ENCODE data around the gene TUBA3E.
"Not testable (repeated sequence)": the region's sequence is repeated elsewhere in the genome, so short reads cannot be mapped to it uniquely, and the experiment has no call there.

The TUBA3E gene

DNA sequence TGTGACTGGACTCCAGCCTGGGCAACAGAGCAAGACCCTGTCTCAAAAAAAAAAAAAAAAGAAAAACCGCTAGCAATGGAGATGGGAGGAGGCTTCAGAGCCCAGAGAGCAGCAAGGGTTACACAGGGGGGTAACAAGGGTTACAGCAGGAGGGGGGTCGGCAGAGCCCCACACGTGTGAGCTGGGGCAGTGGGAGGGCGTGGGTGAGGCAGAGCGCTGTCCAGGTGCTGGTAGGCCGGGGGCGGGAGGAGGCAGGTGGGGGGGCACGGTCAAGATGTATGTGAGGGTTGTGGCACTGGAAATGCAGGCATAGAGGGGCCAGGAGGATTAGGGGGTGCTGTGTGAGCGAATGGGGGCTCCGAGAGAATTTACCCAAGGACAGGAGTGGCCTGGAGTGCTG, 12.8 kb downstream of the TUBA3E start:
- Mint-ChIP-seq H3K36me3 (ENCODE audit: low read depth) (peaks cover 32% of the 10 kb centered on the region), H3K27me3 (no peaks in the 10 kb centered on the region), H3K27ac (no peak overlapping the region), H3K4me3 (no peak overlapping the region), H3K4me1 (ENCODE audit: low read depth) (peaks cover 25% of the 10 kb centered on the region), H3K9me3 (no peaks in the 10 kb centered on the region)
- intact Hi-C loops (cut with micrococcal nuclease): no loop called here

DNA sequence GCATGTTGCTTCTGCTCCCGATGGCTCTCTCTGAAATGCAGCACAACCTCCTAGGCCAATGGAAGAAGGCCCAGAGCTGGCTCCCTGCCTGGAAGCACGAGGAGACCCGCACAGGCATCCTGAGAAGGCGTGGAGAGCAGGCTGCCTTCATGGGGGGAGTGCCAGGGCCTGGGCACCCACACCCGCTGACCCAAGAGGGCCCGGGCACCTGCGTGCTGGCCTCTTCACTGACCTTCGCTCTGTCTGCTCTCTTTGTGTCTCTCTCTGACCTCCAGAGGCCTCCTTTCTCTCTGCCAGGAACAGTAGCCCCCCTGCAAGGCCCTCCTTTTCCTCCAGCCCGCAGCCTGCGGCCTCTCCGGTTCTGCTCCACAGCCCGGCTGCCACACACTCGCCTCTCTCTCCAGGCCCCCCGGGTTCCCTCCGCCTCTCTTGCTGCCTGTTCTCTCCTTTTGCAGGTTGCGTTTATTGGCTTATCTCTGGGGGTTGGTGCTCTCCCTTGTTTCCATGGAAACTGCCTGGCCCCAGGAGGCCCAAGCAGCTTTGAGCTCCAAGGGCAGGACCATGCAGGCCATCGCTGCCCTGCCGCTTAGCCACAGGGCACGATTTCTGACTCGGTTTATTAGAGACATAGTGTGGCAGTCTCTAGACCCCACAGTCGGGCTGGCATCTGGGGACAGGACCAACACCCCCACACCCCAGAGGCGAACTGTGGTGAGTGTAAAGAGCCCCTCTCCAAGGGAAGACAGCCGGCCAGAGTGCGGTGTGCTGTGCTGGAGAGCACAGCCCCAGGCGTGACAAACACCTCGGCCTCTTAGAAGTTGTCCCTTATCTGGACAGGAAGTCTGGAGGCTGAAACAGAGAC, 14.5 kb downstream of the TUBA3E start:
- intact Hi-C loops (cut with micrococcal nuclease): loop anchor here (5.0 kb wide), 1 partner anchor 174 kb away; the partner anchor contains the start of gene PTPN18
- Mint-ChIP-seq H3K27me3 (no peaks in the 10 kb centered on the region), H3K36me3 (ENCODE audit: low read depth) (peaks cover 38% of the 10 kb centered on the region), H3K9me3 (no peaks in the 10 kb centered on the region), H3K4me1 (ENCODE audit: low read depth) (peaks cover 34% of the 10 kb centered on the region), H3K27ac (peak overlapping the region; percentile 65), H3K4me3 (peak overlapping the region; percentile 39)

DNA sequence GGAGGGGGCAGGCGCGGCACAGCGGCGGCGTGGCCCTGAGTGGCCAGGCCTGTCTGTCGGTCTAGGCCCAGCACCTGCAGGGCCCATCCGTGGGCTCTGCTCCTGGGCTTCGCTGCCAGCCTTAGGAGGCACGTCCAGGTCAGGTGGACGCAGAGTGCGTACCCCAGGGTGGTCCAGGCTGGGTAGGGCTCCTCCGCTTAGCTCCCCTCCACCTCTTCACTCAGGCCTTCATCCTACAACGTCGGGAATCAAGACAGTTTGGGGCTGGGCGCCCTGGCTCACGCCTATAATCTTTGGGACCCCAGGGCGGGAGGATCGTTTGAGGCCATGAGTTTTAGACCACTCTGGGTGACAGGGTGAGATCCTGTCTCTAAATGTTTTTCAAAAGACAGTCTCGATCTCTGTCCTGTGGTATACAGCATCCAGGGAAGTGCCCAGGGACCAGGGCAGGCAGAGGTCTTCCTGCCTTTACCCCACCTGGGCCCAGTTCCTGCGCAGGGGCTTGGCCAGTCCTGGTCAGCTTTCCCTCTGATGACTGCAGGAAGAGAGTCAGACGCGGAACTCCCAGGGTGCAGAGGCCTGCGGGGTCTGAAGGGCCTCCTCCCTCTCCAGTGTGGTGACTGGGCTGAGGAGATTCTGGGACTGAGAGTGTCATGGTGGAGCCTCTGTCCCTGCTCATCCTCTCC, 15.3 kb downstream of the TUBA3E start:
- Mint-ChIP-seq H3K27ac (peak overlapping the region; percentile 65), H3K36me3 (ENCODE audit: low read depth) (peaks cover 36% of the 10 kb centered on the region), H3K4me1 (ENCODE audit: low read depth) (peaks cover 34% of the 10 kb centered on the region), H3K4me3 (peak overlapping the region; percentile 60)
- H3K27me3 Mint-ChIP-seq, H3K9me3 Mint-ChIP-seq: not testable (repeated sequence)
- intact Hi-C loops (cut with micrococcal nuclease): loop anchor here (5.0 kb wide), 1 partner anchor 174 kb away; the partner anchor contains the start of gene PTPN18

DNA sequence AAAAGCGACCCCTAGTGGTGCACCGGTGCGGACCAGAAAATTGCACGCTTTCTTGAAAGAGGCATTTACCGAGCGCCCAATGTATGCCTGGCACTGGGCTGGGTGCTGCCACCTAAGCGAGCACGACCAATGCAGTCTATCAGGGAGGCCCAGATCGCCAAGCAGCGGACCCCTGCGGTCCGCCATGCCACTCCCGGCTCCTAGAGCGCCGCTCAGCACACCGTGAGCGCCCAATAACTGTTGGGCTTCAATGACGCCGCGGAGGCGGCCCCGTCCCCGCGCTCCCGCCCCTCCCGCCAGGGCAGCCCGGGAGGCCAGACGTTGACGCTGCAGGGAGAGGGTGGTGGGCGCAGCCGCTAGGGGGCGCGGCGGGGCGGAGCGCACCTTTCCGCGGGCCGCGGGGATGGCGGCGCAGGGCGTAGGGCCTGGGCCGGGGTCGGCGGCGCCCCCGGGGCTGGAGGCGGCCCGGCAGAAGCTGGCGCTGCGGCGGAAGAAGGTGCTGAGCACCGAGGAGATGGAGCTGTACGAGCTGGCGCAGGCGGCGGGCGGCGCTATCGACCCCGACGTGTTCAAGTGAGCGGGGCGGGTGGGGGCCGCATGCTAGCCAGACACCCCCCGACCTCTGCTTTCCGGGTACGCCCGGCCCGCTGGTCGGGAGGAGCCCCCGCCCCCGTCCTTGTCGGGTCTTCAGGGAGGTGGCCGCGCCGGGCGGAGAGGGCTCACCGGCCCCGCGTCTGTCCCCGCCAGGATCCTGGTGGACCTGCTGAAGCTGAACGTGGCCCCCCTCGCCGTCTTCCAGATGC, 16.2 kb downstream of the TUBA3E start, which contains the start of gene MZT2B:
MZT2B (plus strand) TSS at position 383 of the 803 bp plus-strand sequence; CDS start at position 404, 21 bp downstream.
- H3K27me3 Mint-ChIP-seq, H3K9me3 Mint-ChIP-seq: not testable (repeated sequence)
- H3K4me1 Mint-ChIP-seq (ENCODE audit: low read depth): peaks cover 38% of the 10 kb centered on the region
- intact Hi-C loops (cut with micrococcal nuclease): loop anchor here (1.0 to 5.0 kb wide), 2 partner anchors 160 to 175 kb away; partner anchors contain the start of genes IMP4 and PTPN18
- peak within 1 kb of the TSS; percentile 90 for H3K27ac Mint-ChIP-seq
- peak within 1 kb of the TSS; percentile 90 for H3K4me3 Mint-ChIP-seq
- H3K36me3 Mint-ChIP-seq (ENCODE audit: low read depth): peaks cover 33% of the 10 kb centered on the region

DNA sequence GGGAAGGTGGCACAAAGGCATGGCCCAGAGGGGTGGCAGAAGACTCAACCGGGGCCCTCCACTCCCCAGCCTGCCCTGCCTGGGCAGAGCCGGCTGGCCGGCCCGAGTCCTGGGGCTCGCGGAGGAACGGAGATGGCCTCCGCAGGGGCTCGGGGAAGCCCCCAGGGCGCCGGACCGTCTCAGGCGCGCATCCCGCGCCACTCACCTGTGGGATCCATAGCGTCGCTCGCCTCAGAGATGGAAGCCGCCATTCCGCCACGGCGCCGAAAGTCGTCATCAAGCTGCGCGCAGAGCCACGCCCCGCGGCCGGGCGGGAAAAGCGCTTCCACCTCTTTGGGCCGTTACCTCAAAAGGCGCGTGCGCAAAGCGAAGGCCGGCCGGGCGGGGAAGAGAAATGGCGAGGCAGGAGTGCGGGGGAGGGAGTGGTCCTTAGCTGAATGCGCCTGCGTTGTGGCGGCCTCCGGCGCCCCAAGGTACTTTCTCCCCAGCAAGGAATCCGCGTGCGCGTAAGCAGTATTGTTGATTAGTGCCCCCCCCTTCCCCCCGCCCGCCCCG, 16.8 kb downstream of the TUBA3E start, which contains the start of gene SMPD4:
SMPD4 (minus strand) TSS at position 278 of the 555 bp plus-strand sequence. CDS start 5,010 bp downstream, outside the sequence.
- H3K27me3 Mint-ChIP-seq: no peaks in the 10 kb centered on the region
- H3K27ac Mint-ChIP-seq: peak within 1 kb of the TSS; percentile 90
- H3K9me3 Mint-ChIP-seq: no peaks in the 10 kb centered on the region
- peaks cover 38% of the 10 kb centered on the region for H3K4me1 Mint-ChIP-seq (ENCODE audit: low read depth)
- intact Hi-C loops (cut with micrococcal nuclease): loop anchor here (1.0 to 5.0 kb wide), 2 partner anchors 161 to 176 kb away; partner anchors contain the start of genes IMP4 and PTPN18
- H3K4me3 Mint-ChIP-seq: peak within 1 kb of the TSS; percentile 90
- peaks cover 37% of the 10 kb centered on the region for H3K36me3 Mint-ChIP-seq (ENCODE audit: low read depth)

DNA sequence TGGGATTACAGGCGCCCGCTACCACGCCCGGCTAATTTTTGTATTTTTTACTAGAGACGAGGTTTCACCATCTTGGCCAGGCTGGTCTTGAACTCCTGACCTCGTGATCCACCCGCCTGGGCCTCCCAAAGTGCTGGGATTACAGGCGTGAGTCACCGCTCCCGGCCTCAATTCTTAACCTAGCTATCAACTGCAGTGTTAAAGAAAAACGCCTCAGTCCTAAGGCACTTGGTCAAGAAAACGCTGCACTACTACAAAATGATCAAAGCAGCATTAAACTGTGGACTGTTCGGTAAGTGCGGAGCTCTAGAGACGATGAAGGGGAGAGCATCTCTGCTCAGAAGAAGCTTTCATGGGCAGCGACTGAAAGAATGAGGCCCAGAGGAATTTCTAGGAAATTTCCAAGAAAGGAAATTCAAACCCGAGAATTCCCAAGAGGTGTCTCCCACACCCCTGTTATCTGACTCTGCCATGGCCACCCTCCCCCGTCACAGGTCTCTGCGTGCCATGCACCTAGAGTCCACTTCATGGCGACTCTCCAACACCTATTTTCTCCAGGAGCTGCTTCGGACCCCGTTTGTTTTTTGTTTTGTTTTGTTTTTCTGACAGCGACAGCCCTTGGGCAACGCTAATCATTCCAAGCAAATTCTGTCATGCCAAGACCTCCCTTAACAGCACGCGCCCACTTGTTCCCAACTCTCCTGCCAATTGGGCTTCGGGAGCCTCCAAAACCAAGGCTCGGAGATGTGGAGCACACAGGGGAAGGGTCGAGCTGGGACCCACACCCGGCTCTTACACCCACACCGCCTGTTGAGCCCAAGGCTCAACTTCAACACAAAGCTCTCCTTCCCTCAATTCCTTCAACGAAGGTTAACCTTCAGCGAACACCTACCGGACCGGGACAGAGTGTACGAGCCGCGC, 17.6 kb downstream of the TUBA3E start:
- peak overlapping the region; percentile 90 for H3K27ac Mint-ChIP-seq

DNA sequence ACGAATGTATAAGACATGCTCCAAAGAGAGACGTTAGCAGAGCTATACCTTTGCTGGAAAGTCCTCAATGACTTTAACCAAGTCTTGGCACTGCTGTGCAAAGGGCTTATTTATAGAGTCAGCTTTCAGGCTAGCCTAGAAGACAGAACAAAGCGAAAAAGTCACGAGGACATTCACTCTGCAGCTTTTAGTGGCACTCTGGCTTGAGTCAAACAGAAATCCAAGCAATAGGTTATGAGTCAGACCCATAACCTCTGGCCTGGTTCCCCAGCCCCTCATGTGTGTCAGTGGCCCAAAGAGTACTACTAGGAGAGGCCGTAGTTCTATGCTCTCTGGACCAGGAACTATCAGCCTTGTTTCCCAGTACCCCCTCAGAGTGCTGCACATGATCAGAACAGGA, 23.4 kb downstream of the TUBA3E start:
- H3K27ac Mint-ChIP-seq; H3K4me1 Mint-ChIP-seq (ENCODE audit: low read depth); H3K27me3 Mint-ChIP-seq; H3K4me3 Mint-ChIP-seq; intact Hi-C loops (cut with micrococcal nuclease); H3K9me3 Mint-ChIP-seq: not testable (repeated sequence)
- peaks cover 77% of the 10 kb centered on the region for H3K36me3 Mint-ChIP-seq (ENCODE audit: low read depth)

More for the DNA sequence above, 17.6 kb downstream of the TUBA3E start:
- Mint-ChIP-seq H3K4me3 (peak overlapping the region; percentile 90), H3K4me1 (ENCODE audit: low read depth) (peaks cover 38% of the 10 kb centered on the region), H3K36me3 (ENCODE audit: low read depth) (peaks cover 38% of the 10 kb centered on the region)
- intact Hi-C loops (cut with micrococcal nuclease): loop anchor here (1.0 to 5.0 kb wide), 2 partner anchors 162 to 177 kb away; partner anchors contain the start of genes IMP4 and PTPN18
- not testable (repeated sequence) for H3K9me3 Mint-ChIP-seq, H3K27me3 Mint-ChIP-seq

DNA sequence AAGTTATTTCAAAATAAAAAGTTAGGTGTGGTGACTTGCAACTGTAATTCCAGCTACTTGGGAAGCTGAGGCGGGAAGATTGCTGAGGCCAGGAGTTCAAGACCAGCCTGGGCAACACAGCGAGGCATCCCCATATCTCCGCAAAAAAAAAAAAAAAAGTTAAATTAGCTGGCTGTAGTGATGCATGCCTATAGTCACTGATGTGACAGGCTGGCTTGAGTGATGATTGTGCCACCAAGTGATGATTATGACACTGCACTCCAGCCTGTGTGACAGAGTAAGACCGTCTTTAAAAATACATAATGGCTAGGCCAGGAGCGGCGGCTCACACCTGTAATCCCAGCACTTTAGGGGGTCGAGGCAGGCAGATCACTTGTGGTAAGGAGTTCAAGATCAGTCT, 28.3 kb downstream of the TUBA3E start:
- Mint-ChIP-seq H3K4me1 (ENCODE audit: low read depth) (no peaks in the 10 kb centered on the region), H3K27me3 (no peaks in the 10 kb centered on the region), H3K4me3 (no peak overlapping the region), H3K27ac (no peak overlapping the region), H3K36me3 (ENCODE audit: low read depth) (peaks cover 95% of the 10 kb centered on the region), H3K9me3 (no peaks in the 10 kb centered on the region)
- intact Hi-C loops (cut with micrococcal nuclease): no loop called here

DNA sequence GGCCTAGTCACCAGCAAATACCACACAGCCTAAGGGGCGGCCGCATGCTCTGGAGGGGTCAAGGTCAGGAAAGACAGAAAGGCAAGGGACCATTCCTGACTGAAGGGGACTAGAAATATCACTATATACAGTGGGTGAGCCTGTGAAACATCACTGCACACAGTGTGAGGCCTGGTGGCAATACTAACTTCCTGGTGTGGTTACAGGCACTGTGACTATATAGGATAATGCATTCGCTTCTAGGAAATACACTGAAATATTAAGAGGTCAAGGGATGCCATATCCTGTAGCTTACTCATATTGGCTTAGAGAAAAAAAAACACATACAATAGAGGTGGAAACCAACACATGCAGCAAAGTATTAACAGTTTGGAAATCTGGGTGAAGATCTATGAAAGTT, 29.1 kb downstream of the TUBA3E start:
- peaks cover 100% of the 10 kb centered on the region for H3K36me3 Mint-ChIP-seq (ENCODE audit: low read depth)
- intact Hi-C loops (cut with micrococcal nuclease); H3K27me3 Mint-ChIP-seq; H3K4me3 Mint-ChIP-seq; H3K27ac Mint-ChIP-seq; H3K9me3 Mint-ChIP-seq; H3K4me1 Mint-ChIP-seq (ENCODE audit: low read depth): not testable (repeated sequence)

DNA sequence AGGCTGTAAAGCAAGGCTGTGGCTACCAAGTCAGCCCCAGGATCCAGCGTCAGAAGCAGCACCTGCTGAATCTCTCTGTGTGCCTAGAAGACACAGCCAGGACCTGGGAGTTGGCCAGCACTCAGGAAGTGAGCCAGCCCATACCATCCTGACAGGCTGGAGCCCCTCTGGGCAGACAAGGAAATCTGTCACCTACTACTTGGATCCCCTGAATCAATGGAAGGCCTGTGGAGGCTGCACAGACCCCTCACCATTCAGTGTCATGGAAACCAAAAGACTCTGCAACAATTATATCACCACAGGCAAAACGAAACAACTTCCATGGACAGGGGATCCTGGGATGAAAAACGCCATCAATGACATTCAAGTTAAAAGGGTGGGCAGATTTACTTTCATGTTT, 31.6 kb downstream of the TUBA3E start:
- H3K4me3 Mint-ChIP-seq; H3K9me3 Mint-ChIP-seq; intact Hi-C loops (cut with micrococcal nuclease); H3K27me3 Mint-ChIP-seq; H3K27ac Mint-ChIP-seq; H3K4me1 Mint-ChIP-seq (ENCODE audit: low read depth): not testable (repeated sequence)
- H3K36me3 Mint-ChIP-seq (ENCODE audit: low read depth): peaks cover 100% of the 10 kb centered on the region

DNA sequence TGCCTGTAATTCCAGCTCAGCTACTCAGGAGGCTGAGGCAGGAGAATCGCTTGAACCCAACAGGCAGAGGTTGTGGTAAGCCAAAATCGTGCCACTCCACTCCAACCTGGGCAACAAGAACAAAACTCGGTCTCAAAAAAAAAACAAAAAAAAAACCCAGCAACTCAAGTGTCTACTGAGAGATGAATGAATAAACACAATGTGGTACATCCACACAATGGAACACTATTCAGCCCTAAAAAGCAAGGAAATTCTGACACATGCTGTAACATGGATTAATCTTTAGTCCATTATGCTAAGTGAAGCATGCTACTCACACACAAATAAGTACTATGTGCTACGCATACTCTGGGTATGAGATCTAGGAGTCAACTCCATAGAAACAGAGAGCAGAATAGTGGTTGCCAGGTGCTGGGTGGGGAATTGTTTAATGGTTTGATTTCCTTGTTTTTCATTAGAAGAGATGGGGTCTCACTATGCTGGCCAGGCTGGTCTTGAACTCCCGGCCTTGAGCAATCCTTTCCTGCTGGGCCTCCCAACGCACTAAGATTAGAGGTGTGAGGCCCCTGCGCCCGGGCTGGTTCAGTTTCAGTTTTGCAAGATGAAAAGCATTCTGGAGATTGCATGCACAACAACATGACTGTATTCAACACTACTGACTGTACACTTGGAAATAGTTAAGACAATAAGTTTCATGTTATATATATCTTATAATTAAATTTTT, 32.8 kb downstream of the TUBA3E start:
- no peak overlapping the region for H3K4me3 Mint-ChIP-seq
- H3K27ac Mint-ChIP-seq: no peak overlapping the region
- H3K9me3 Mint-ChIP-seq: no peaks in the 10 kb centered on the region
- H3K4me1 Mint-ChIP-seq (ENCODE audit: low read depth): no peaks in the 10 kb centered on the region
- peaks cover 100% of the 10 kb centered on the region for H3K36me3 Mint-ChIP-seq (ENCODE audit: low read depth)
- no peaks in the 10 kb centered on the region for H3K27me3 Mint-ChIP-seq
- intact Hi-C loops (cut with micrococcal nuclease): no loop called here

DNA sequence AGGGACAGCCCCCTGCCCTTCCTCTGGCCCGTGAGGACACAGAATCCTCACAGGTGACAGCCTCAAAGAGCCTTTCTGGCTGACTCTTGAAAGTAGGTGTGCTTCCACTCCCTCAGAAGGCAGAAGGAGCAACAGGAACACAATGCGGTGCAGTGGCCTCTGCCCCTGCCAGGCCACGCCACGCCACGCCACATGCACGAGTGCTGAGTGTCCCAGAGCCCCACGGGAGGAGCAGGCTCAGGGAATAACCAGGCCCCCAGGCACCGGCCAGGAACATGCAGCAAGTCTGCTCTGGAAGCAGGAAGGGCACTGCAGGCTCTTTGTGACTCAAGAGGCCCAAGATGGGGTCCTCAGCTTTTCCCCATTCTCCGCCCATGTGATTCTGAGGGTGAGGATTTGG, 35.3 kb downstream of the TUBA3E start:
- no peaks in the 10 kb centered on the region for H3K9me3 Mint-ChIP-seq
- intact Hi-C loops (cut with micrococcal nuclease): no loop called here
- no peak overlapping the region for H3K4me3 Mint-ChIP-seq
- H3K4me1 Mint-ChIP-seq (ENCODE audit: low read depth): peaks cover 10% of the 10 kb centered on the region
- no peaks in the 10 kb centered on the region for H3K27me3 Mint-ChIP-seq
- no peak overlapping the region for H3K27ac Mint-ChIP-seq
- peaks cover 100% of the 10 kb centered on the region for H3K36me3 Mint-ChIP-seq (ENCODE audit: low read depth)
